ENCODE data around the gene BDKRB2.

Gene BDKRB2

GRCh38 chr14:96245710-96246538 is 41.3 kb downstream of the BDKRB2 start:
- CTCF ChIA-PET, result no interaction called here
- DNase-seq (ENCODE audit: extremely low spot score), result no peak
- POLR2A ChIA-PET, result no interaction called here
- TF ChIP-seq LEF1 (IDR thresholded peaks at IDR 0.05; ENCODE audit: borderline replicate concordance), result no peak
- no peak for TF ChIP-seq ARNT (IDR thresholded peaks at IDR 0.05)
- no peak for TF ChIP-seq CTBP1 (IDR thresholded peaks at IDR 0.05; ENCODE audit: borderline replicate concordance)
- no peak for TF ChIP-seq ELF4 (IDR thresholded peaks at IDR 0.05)
- no peak for TF ChIP-seq SP1 (IDR thresholded peaks at IDR 0.05)
- TF ChIP-seq TARDBP (IDR thresholded peaks at IDR 0.05), result no peak
- no peak for TF ChIP-seq PKNOX1 (IDR thresholded peaks at IDR 0.05)
- TF ChIP-seq ZNF384 (IDR thresholded peaks at IDR 0.05), result no peak
- TF ChIP-seq FOXM1 (IDR thresholded peaks at IDR 0.05; ENCODE audit: borderline replicate concordance), result no peak
- TF ChIP-seq FOXK2 (IDR thresholded peaks at IDR 0.05), result no peak
- TF ChIP-seq HDGF (IDR thresholded peaks at IDR 0.05; ENCODE audit: borderline replicate concordance), result no peak
- no peak for TF ChIP-seq L3MBTL2 (conservative IDR thresholded peaks at IDR 0.05)
- no peak for TF ChIP-seq FOXA1 (IDR thresholded peaks at IDR 0.05)

- ChIA-PET CTCF (no interaction called here), POLR2A (no interaction called here)
Measured at GRCh38 chr14:96246539-96246847, 41.9 kb downstream of the BDKRB2 start.

DNA sequence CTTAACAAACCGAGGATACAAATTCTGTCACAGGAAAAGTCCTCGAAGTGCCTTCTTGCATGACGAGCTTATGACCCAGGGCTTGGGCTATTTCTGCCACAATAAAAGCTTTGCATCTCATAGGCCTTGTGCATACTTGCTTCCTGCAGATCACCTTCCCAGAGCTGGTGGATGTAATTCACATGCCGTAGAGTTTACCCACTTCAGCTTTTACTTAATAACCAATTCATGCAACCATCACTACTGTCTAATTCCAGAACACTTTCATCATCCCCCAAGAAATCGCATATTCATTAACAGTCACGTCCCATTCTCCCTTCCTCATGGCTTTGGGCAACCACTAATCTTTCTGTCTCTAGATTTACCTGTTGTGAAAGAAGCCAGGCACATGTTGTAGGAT is 42.4 kb downstream of the BDKRB2 start:
- TF ChIP-seq LEF1 (IDR thresholded peaks at IDR 0.05; ENCODE audit: borderline replicate concordance) (no peak), ELF4 (IDR thresholded peaks at IDR 0.05) (no peak)
- ChIA-PET POLR2A (no interaction called here), CTCF (no interaction called here)
- no peak for DNase-seq (ENCODE audit: extremely low spot score)

More at GRCh38 chr14:96246539-96246847, 41.9 kb downstream of the BDKRB2 start:
- no peak for DNase-seq (ENCODE audit: extremely low spot score)
- no peak for TF ChIP-seq BHLHE40 (IDR thresholded peaks at IDR 0.05; ENCODE audit: borderline replicate concordance)
- no peak for TF ChIP-seq SUZ12 (IDR thresholded peaks at IDR 0.05)
- TF ChIP-seq FOXK2 (IDR thresholded peaks at IDR 0.05), result no peak
- no peak for TF ChIP-seq TARDBP (IDR thresholded peaks at IDR 0.05)
- TF ChIP-seq ARNT (IDR thresholded peaks at IDR 0.05), result no peak
- no peak for TF ChIP-seq PKNOX1 (IDR thresholded peaks at IDR 0.05)
- no peak for TF ChIP-seq NFRKB (IDR thresholded peaks at IDR 0.05)
- TF ChIP-seq CTBP1 (IDR thresholded peaks at IDR 0.05; ENCODE audit: borderline replicate concordance), result no peak
- no peak for TF ChIP-seq FOXM1 (IDR thresholded peaks at IDR 0.05; ENCODE audit: borderline replicate concordance)
- no peak for TF ChIP-seq L3MBTL2 (conservative IDR thresholded peaks at IDR 0.05)
- TF ChIP-seq ZNF384 (IDR thresholded peaks at IDR 0.05), result no peak
- TF ChIP-seq ELF4 (IDR thresholded peaks at IDR 0.05), result no peak
- TF ChIP-seq HDGF (IDR thresholded peaks at IDR 0.05; ENCODE audit: borderline replicate concordance), result no peak
- TF ChIP-seq FOXA1 (IDR thresholded peaks at IDR 0.05), result no peak
- no peak for TF ChIP-seq LEF1 (IDR thresholded peaks at IDR 0.05; ENCODE audit: borderline replicate concordance)
- no peak for TF ChIP-seq SP1 (IDR thresholded peaks at IDR 0.05)

GRCh38 chr14:96249029-96249428 is 44.4 kb downstream of the BDKRB2 start:
- ChIA-PET CTCF (interaction anchor here (0.7 kb wide), 1 partner anchor 229 kb away, joined by 3 read pairs; no protein-coding TSS in a partner anchor), POLR2A (no interaction called here)
- TF ChIP-seq ZNF384 (IDR thresholded peaks at IDR 0.05), result no peak
- no peak for TF ChIP-seq FOXK2 (IDR thresholded peaks at IDR 0.05)
- no peak for TF ChIP-seq FOXA1 (IDR thresholded peaks at IDR 0.05)
- no peak for TF ChIP-seq LEF1 (IDR thresholded peaks at IDR 0.05; ENCODE audit: borderline replicate concordance)
- TF ChIP-seq HDGF (IDR thresholded peaks at IDR 0.05; ENCODE audit: borderline replicate concordance), result no peak
- TF ChIP-seq PKNOX1 (IDR thresholded peaks at IDR 0.05), result no peak
- no peak for TF ChIP-seq L3MBTL2 (conservative IDR thresholded peaks at IDR 0.05)
- TF ChIP-seq TARDBP (IDR thresholded peaks at IDR 0.05), result no peak
- TF ChIP-seq CTBP1 (IDR thresholded peaks at IDR 0.05; ENCODE audit: borderline replicate concordance), result no peak
- no peak for TF ChIP-seq SUZ12 (IDR thresholded peaks at IDR 0.05)
- no peak for TF ChIP-seq SP1 (IDR thresholded peaks at IDR 0.05)
- TF ChIP-seq ELF4 (IDR thresholded peaks at IDR 0.05), result no peak
- no peak for TF ChIP-seq FOXM1 (IDR thresholded peaks at IDR 0.05; ENCODE audit: borderline replicate concordance)
- no peak for TF ChIP-seq ARNT (IDR thresholded peaks at IDR 0.05)
- TF ChIP-seq NFRKB (IDR thresholded peaks at IDR 0.05), result no peak
- no peak for TF ChIP-seq BHLHE40 (IDR thresholded peaks at IDR 0.05; ENCODE audit: borderline replicate concordance)
- DNase-seq (ENCODE audit: extremely low spot score), result no peak

DNA sequence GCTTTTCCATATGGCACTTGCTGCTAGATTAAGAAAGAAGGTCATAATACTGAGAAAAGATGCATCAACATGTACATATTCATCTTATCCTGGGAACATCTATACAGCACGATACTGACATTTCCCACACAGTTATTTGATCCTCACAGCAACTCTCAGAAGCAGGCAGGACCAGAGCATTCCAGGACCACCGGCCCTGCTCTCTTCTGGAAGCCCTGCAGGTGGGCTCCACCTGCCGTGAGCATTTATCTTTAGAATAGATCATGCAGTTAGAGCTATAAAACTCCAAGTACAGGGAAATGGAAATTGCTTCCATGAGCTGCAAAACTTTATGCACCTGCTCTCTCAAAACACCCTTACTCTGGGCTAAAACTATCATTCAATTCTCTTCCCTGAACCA is 45.8 kb downstream of the BDKRB2 start:
- ChIA-PET POLR2A (no interaction called here), CTCF (no interaction called here)
- no peak for DNase-seq (ENCODE audit: extremely low spot score)
- TF ChIP-seq ZNF384 (IDR thresholded peaks at IDR 0.05), result no peak
- TF ChIP-seq PKNOX1 (IDR thresholded peaks at IDR 0.05), result no peak
- TF ChIP-seq HDGF (IDR thresholded peaks at IDR 0.05; ENCODE audit: borderline replicate concordance), result no peak
- TF ChIP-seq NFRKB (IDR thresholded peaks at IDR 0.05), result no peak
- TF ChIP-seq LEF1 (IDR thresholded peaks at IDR 0.05; ENCODE audit: borderline replicate concordance), result no peak
- TF ChIP-seq ARNT (IDR thresholded peaks at IDR 0.05), result no peak
- no peak for TF ChIP-seq TARDBP (IDR thresholded peaks at IDR 0.05)
- TF ChIP-seq FOXA1 (IDR thresholded peaks at IDR 0.05), result no peak
- TF ChIP-seq SP1 (IDR thresholded peaks at IDR 0.05), result no peak
- TF ChIP-seq CTBP1 (IDR thresholded peaks at IDR 0.05; ENCODE audit: borderline replicate concordance), result no peak
- TF ChIP-seq ELF4 (IDR thresholded peaks at IDR 0.05), result no peak
- no peak for TF ChIP-seq FOXM1 (IDR thresholded peaks at IDR 0.05; ENCODE audit: borderline replicate concordance)
- no peak for TF ChIP-seq FOXK2 (IDR thresholded peaks at IDR 0.05)
- TF ChIP-seq SUZ12 (IDR thresholded peaks at IDR 0.05), result no peak
- TF ChIP-seq BHLHE40 (IDR thresholded peaks at IDR 0.05; ENCODE audit: borderline replicate concordance), result no peak
- no peak for TF ChIP-seq L3MBTL2 (conservative IDR thresholded peaks at IDR 0.05)

Measured in HEK293T (cell line).